Measurements from ENCODE around the gene HEMGN.

HEMGN gene

GRCh38 chr9:97925497-97926334 is 12.3 kb downstream of the HEMGN start:
- DNase-seq, result no peak

GRCh38 chr9:97924386-97924785 is 13.6 kb downstream of the HEMGN start:
- no peak for DNase-seq

DNA sequence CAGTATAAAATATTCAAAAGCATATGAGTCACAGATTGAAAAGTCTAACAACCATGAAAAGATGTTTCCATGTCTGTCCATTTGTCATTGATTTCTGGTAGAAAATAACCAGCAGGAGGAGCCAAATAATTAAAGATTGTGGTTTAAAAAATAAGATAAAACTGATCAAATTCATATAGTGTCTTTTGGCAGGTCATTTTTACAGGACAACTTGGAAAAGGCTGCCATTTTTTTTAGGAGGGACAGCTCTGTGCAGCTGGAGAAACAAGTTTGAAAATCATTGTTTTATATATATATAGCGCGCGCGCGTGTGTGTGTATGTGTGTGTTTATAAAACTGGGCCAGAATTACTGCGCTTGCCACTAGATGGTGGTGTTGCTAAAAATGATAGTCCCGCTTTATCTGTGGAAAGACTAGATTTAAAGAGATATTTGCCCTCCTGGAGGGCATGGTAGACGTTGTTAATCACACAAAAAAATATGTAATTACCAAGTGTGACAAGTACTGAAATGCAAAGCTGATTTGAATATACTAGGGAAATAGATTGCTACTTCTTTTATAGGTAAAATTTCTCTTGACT is 14.4 kb downstream of the HEMGN start:
- DNase-seq, result peak; percentile 47

GRCh38 chr9:97921959-97922724 is 15.8 kb downstream of the HEMGN start, which contains the start of gene TRMO:
Gene TRMO, minus strand, starts transcription at chr9:97922500. Its CDS starts 7 bp downstream, at chr9:97922493.
- DNase-seq, result peak; percentile 84

DNA sequence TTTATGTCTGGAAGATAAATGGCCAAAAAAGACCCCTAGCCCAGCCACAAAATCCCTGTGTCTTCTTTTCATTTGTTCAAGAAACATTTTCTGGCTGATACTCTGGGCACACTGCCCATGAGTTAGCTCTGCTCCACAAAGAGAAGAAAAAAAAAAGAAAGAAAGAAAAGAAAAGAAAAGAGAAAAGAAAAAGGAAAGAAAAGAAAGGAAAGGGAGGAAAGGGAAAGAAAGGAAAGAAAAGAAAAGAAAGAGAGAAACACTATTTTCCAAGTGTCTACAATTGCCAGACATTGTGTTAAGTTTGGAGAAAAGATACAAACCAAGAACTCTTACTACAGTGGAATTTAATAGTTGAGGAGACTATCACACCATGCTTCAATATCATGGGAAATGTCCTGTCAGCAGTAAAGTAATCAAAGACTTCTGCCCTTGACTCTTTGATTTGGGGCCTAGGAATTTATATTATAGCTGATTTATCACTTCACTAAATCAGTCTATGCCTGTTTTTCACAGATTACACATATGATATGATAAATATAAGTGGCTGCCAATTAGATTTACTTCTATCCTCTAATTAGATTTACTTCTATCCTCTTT is 18.7 kb downstream of the HEMGN start:
- DNase-seq, result no peak

DNA sequence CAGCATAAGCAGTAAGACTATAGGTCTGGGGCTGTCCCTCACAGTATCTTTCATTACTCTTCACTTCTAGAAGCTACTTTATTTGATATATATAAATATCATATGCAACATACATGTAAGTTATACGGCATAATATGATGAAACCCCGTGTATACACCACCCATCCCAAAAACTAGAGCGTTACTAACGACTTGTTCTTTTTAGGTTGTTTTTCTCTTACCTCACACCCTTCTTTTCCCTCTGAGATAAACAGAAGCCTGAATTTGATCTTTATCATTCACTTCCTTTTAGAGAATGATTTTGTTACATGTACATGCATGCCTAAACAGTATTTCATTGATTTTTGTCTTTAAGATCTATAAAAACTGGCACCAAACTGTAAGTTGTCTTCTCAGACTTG is 19.4 kb downstream of the HEMGN start:
- no peak for DNase-seq

DNA sequence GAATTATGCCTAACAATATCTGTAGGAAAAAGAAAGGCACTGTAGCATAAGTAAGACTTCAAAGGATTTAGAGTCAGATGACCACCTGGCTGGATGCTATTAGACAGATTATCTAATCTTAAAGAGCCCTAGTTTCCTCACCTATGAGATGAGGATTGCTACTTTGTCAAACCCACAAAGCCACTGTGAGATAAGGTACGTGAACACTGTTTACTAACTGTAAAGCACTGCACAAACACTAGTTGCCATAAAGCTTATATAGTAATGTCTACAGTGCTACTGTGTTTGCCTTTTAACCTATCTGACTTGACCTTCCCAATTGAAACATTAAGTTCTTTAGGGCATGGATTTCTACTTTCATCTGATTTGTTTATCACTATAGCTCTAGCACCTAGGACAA is 26.0 kb downstream of the HEMGN start:
- no peak for DNase-seq

DNA sequence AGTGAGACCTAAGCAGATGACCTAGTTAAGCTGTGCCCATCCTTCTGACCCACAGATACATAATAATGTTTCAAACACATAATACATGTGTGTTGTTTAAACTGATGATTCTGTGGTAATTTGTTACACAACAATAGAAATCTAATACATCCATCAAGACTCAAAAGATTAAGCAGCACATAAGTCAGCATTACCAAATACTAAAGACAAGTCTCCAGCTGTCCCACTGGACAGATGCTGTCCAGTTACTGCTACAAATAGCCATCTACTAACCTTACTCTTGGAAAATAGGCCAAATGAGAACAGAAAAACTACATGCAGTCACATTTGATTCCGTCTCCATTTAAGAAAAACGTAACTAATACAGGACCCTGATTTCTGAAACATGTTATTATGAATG is 26.4 kb downstream of the HEMGN start:
- DNase-seq, result no peak

DNA sequence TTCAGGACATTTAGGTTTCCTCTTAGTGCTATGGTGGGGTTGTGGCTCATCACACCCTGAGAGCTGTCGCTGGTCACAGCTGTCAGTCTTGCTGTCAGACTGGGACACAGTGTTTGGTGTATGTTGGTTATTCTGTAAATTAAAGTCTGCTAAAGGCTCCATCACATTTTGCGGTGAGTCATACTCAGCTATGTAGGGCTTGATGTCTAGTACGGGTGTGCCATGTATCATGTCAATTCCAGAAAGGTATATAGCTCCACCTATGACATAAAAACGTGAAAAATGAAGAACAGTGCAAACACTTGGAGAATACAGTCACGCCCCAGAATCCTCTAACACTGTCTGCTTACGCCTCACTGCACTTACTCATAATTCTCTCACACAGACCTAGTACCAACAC is 27.6 kb downstream of the HEMGN start:
- DNase-seq, result no peak

DNA sequence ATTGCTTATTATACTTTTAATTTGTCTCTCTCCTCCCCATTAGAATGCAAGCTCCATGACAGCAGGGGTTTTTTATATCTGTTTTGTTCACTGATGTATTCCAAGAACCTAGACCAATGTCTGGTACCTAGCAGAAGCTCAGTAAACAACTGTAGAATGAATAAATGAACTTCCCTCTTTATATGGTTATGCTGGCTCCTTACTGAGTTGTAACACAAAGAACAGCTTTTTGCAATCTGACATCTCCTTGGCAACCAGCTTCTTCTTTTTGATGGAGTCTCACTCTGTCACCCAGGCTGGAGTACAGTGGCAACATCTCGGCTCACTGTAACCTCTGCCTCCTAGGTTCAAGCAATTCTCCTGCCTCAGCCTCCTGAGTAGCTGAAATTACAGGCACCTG is 29.3 kb downstream of the HEMGN start:
- DNase-seq, result no peak

GRCh38 chr9:97907632-97908031 is 30.3 kb downstream of the HEMGN start:
- no peak for DNase-seq

GRCh38 chr9:97907046-97907445 is 30.9 kb downstream of the HEMGN start:
- no peak for DNase-seq

- no peak for DNase-seq
These were observed 31.6 kb downstream of the HEMGN start for GRCh38 chr9:97906236-97906831.

GRCh38 chr9:97905228-97905627 is 32.7 kb downstream of the HEMGN start:
- no peak for DNase-seq

DNA sequence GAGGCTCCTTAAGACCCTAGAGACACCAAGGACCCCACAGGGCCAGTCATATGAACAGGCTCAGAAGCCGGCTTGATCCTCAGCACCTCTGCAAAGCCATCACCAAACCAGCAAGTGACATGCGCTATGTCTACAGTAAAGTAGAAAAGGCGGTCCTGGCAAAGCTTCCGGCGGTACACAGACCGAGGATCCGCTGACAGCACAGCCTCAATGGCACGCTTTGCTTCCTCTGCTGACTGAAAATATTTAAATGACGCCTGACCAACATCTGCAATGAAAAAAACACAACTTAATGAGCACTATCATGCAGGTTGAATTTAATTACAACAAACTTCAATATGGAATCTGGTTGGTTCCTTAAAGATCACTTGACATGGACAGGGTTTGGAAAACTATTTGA is 33.2 kb downstream of the HEMGN start:
- DNase-seq, result no peak

- no peak for DNase-seq
These were observed 34.8 kb downstream of the HEMGN start for GRCh38 chr9:97903177-97903576.

- DNase-seq, result no peak
These were observed 37.0 kb downstream of the HEMGN start for GRCh38 chr9:97900738-97901565.

DNA sequence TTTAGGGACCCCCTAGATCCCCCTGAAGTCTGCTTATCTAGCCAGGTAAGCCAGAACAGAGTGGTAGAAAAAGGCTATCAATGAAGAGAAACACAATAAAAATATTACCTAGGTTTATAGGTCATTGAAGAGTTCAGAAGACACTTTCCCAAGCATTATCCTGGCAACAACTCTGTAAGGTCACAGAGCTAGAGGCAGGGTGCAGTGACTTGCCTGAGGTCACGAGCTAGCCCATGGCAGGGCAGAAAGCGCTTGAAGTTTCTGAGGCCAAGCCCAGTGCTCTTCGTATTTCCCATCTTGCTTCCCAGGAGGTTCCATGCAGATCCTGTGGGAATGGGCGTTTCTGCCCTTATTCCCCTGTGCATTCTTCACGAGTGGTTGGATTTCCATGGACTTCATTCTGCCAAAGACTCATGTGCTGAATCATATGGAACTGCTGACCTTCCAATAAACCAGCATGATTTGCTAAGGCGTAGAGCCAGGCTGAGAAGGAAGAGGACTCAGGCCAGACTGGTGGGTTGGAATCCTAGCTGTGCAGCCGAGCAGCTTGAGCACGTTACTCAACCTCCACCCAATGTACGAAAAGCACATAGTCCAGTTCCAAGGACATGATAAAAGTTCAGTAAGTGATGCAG is 37.8 kb downstream of the HEMGN start:
- DNase-seq, result no peak

GRCh38 chr9:97895695-97896332 is 42.2 kb downstream of the HEMGN start:
- DNase-seq, result no peak

- DNase-seq, result no peak
These were observed 42.8 kb downstream of the HEMGN start for GRCh38 chr9:97895211-97895610.

GRCh38 chr9:97892421-97892820 is 45.6 kb downstream of the HEMGN start:
- DNase-seq, result no peak

All from DMS79 (cell line).